ENCODE data around the gene NMT1.
"Not testable (repeated sequence)": the region's sequence is repeated elsewhere in the genome, so short reads cannot be mapped to it uniquely, and the experiment has no call there.

NMT1 gene

GRCh38 chr17:45119964-45120363, 58.8 kb downstream of the NMT1 start:
- no peak for DNase-seq

- DNase-seq, result no peak
These were observed 59.4 kb downstream of the NMT1 start for GRCh38 chr17:45120558-45120957.

GRCh38 chr17:45121055-45121454, 59.9 kb downstream of the NMT1 start:
- DNase-seq, result no peak

- DNase-seq, result no peak
These were observed 62.1 kb downstream of the NMT1 start for GRCh38 chr17:45123076-45123770.

- DNase-seq, result no peak
These were observed 63.0 kb downstream of the NMT1 start for GRCh38 chr17:45123930-45124796.

GRCh38 chr17:45124797-45125122, 63.6 kb downstream of the NMT1 start:
- not testable (repeated sequence) for DNase-seq

- DNase-seq, result no peak
These were observed 64.4 kb downstream of the NMT1 start for GRCh38 chr17:45125509-45125908.

- DNase-seq, result no peak
These were observed 66.1 kb downstream of the NMT1 start for GRCh38 chr17:45127207-45127547.

- no peak for DNase-seq
These were observed 66.6 kb downstream of the NMT1 start for GRCh38 chr17:45127548-45128300.

GRCh38 chr17:45128331-45128730, 67.2 kb downstream of the NMT1 start:
- DNase-seq, result no peak

- no peak for DNase-seq
These were observed 67.9 kb downstream of the NMT1 start for GRCh38 chr17:45128989-45129388.

- no peak for DNase-seq
These were observed 68.4 kb downstream of the NMT1 start for GRCh38 chr17:45129426-45129939.

GRCh38 chr17:45129940-45130680, 69.0 kb downstream of the NMT1 start:
- no peak for DNase-seq

- DNase-seq, result no peak
These were observed 69.8 kb downstream of the NMT1 start for GRCh38 chr17:45130681-45131615.

GRCh38 chr17:45131616-45132319, 70.7 kb downstream of the NMT1 start:
- peak; percentile 78 for DNase-seq

GRCh38 chr17:45132320-45132571, 71.1 kb downstream of the NMT1 start, which contains the start of gene PLCD3:
Gene PLCD3, minus strand, starts transcription at chr17:45132515. Its CDS starts 105 bp downstream, at chr17:45132410.
- no peak for DNase-seq

- DNase-seq, result peak; percentile 93
These were observed 71.7 kb downstream of the NMT1 start for GRCh38 chr17:45132572-45133463.

- peak; percentile 91 for DNase-seq
These were observed 74.3 kb downstream of the NMT1 start, which contains the start of gene ACBD4 for GRCh38 chr17:45135192-45135977. Gene ACBD4, plus strand, starts transcription at chr17:45135687. Its CDS starts 458 bp downstream, at chr17:45136145.

All from right kidney (tissue), 1 donor.